SU-DHL-6 (cell line): ENCODE measurements around the gene TARS3.

Experiments
- H2AFZ ChIP-seq: fragments of 200-600 bp; sonication (generic); 2 replicates; pipeline ENCODE4 v1.6.1; 2014; ENCODE audit warnings: low read depth, mild to moderate bottlenecking, moderate library complexity, mixed read lengths, antibody characterized with exemption, low read length; ENCODE audit not compliant: severe bottlenecking
- H3F3A ChIP-seq: fragments of 200-600 bp; shearing (Covaris generic); 2 replicates; pipeline ENCODE4 v1.6.0; 2016; ENCODE audit warnings: antibody characterized with exemption, mild to moderate bottlenecking; ENCODE audit not compliant: insufficient read depth
- H3K27ac ChIP-seq: fragments of 200-600 bp; sonication (generic); 2 replicates; pipeline ENCODE4 v1.5.1; 2016; ENCODE audit warnings: low read depth, mild to moderate bottlenecking, low read length, moderate library complexity, mixed read lengths
- H3K27me3 ChIP-seq: fragments of 200-600 bp; sonication (generic), shearing (Covaris generic); 2 replicates; pipeline ENCODE4 v1.6.0; 2014; ENCODE audit warnings: mild to moderate bottlenecking, low read length
- H3K36me3 ChIP-seq: fragments of 200-600 bp; sonication (generic); 2 replicates; pipeline ENCODE4 v1.6.1; 2014; ENCODE audit warnings: mild to moderate bottlenecking, low read length, mixed read lengths
- H3K4me2 ChIP-seq: fragments of 300-600, 200-600 bp; shearing (Covaris generic), sonication (generic); 2 replicates; pipeline ENCODE4 v1.6.0; 2014; ENCODE audit warnings: low read length, low read depth, mild to moderate bottlenecking; ENCODE audit not compliant: poor library complexity, severe bottlenecking
- H3K4me3 ChIP-seq: fragments of 200-600 bp; sonication (generic); 2 replicates; pipeline ENCODE4 v1.5.1; 2014; ENCODE audit warnings: antibody characterized with exemption, low read length, mild to moderate bottlenecking, mixed read lengths; ENCODE audit not compliant: insufficient read depth, poor library complexity, severe bottlenecking
- H3K79me2 ChIP-seq: fragments of 200-600 bp; sonication (generic); 2 replicates; pipeline ENCODE4 v1.6.1; 2014; ENCODE audit warnings: mild to moderate bottlenecking, low read length, moderate library complexity; ENCODE audit not compliant: insufficient read depth
- H3K9ac ChIP-seq: fragments of 200-600 bp; sonication (generic); 2 replicates; pipeline ENCODE4 v1.7.0; 2014; ENCODE audit warnings: mild to moderate bottlenecking, low read length
- H3K9me2 ChIP-seq: fragments of 200-600 bp; sonication (generic); replicated peaks from 2 replicates; pipeline ENCODE4 v1.6.1; 2014; ENCODE audit warnings: low read length; ENCODE audit not compliant: insufficient read depth
- H3K9me3 ChIP-seq: fragments of 200-600 bp; sonication (generic); 2 replicates; pipeline ENCODE4 v1.6.1; 2014; ENCODE audit warnings: low read length, mixed read lengths; ENCODE audit not compliant: insufficient read depth
- H4K20me1 ChIP-seq: fragments of 200-600 bp; sonication (generic); 2 replicates; pipeline ENCODE4 v1.6.1; 2014; ENCODE audit warnings: low read depth, mild to moderate bottlenecking, antibody characterized with exemption, low read length, moderate library complexity, mixed read lengths
- EZH2phosphoT487 ChIP-seq: fragments of 200-600 bp; sonication (generic), shearing (Covaris generic); conservative IDR thresholded peaks from 2 replicates; pipeline ENCODE4 v1.6.1; 2018; ENCODE audit warnings: mild to moderate bottlenecking, antibody characterized with exemption, low read length, moderate library complexity, mixed read lengths
- TF ChIP-seq, protein P1 (sequence below): fragments of 200-600 bp; sonication (generic); IDR thresholded peaks from one replicate; pipeline ENCODE4 v1.5.1; 2017; ENCODE audit warnings: antibody characterized with exemption, mild to moderate bottlenecking, low read length, moderate library complexity; ENCODE audit not compliant: insufficient read depth, poor library complexity, severe bottlenecking

The TARS3 gene

DNA sequence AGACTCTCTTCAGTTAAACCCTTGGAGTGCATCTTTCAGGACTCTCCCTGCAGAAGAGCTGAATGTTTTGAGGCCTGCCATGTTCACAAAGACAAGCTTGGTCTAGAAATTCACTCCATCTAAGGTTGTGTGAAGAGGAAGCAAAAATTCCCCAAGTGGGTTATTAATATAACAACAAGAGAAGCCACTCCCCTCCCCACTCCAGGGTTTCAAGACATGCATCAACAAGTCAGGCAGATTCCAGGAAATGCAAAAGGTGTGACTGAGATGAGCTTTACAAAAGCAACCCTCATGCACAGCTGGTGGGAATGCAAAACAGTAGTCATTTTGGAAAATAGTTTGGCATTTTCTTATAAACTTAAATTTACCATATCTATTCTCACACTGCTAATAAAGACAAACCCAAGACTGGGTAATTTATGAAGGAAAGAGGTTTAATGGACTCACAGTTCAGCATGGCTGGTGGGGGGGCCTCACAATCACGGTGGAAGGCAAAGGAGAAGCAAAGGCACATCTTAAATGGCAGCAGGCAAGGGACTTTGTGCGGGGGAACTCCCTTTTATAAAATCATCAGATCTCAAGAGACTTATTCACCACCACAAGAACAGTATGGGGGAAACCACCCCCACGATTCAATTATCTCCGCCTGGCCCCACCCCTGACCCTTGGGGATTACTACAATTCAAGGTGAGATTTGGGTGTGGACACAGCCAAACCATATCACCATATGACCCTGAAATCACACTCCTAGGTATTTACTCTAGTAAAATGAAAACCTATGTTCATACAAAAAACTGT is 31.3 kb downstream of the TARS3 start:
- Histone ChIP-seq H3K27ac (no peak overlapping the region), H3F3A (no peaks in the 10 kb centered on the region), H3K9me2 (no peaks in the 10 kb centered on the region), H3K36me3 (no peaks in the 10 kb centered on the region), H3K79me2 (no peaks in the 10 kb centered on the region), H3K4me2 (no peak overlapping the region), H3K27me3 (no peaks in the 10 kb centered on the region), H3K9ac (no peak overlapping the region), H4K20me1 (no peaks in the 10 kb centered on the region), H3K9me3 (no peaks in the 10 kb centered on the region), H2AFZ (no peak overlapping the region), H3K4me3 (no peak overlapping the region)
- TF ChIP-seq, protein P1, sequence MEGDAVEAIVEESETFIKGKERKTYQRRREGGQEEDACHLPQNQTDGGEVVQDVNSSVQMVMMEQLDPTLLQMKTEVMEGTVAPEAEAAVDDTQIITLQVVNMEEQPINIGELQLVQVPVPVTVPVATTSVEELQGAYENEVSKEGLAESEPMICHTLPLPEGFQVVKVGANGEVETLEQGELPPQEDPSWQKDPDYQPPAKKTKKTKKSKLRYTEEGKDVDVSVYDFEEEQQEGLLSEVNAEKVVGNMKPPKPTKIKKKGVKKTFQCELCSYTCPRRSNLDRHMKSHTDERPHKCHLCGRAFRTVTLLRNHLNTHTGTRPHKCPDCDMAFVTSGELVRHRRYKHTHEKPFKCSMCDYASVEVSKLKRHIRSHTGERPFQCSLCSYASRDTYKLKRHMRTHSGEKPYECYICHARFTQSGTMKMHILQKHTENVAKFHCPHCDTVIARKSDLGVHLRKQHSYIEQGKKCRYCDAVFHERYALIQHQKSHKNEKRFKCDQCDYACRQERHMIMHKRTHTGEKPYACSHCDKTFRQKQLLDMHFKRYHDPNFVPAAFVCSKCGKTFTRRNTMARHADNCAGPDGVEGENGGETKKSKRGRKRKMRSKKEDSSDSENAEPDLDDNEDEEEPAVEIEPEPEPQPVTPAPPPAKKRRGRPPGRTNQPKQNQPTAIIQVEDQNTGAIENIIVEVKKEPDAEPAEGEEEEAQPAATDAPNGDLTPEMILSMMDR, result no peak
- TF ChIP-seq EZH2phosphoT487, result no peak

DNA sequence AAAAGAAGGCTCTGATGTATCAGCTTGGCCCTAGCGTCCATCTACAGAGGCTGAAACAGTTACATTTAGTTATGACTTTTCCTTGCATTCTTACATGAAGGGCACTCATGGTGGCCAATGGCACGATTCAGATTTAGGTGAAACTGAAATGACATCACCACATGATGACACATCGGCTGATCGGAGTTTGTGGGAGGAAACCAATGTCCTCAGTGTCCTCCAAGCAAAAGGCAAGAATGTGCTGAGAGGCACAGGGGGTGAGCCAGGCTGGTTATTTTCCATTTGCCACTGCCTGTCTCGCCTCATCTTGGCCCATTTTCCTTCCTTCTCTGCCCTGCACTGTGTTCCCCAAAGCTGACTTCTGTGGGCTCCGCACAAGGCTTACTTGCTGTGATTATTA is 34.4 kb downstream of the TARS3 start:
- no peak overlapping the region for H3K9ac ChIP-seq
- no peaks in the 10 kb centered on the region for H3K36me3 ChIP-seq
- TF ChIP-seq, protein P1, result no peak
- no peak for TF ChIP-seq EZH2phosphoT487
- no peak overlapping the region for H2AFZ ChIP-seq
- no peak overlapping the region for H3K27ac ChIP-seq
- H4K20me1 ChIP-seq, result no peaks in the 10 kb centered on the region
- H3K9me3 ChIP-seq, result no peaks in the 10 kb centered on the region
- H3K4me2 ChIP-seq, result no peak overlapping the region
- no peaks in the 10 kb centered on the region for H3K79me2 ChIP-seq
- H3K27me3 ChIP-seq, result no peaks in the 10 kb centered on the region
- H3F3A ChIP-seq, result no peaks in the 10 kb centered on the region
- no peak overlapping the region for H3K4me3 ChIP-seq
- H3K9me2 ChIP-seq, result no peaks in the 10 kb centered on the region

DNA sequence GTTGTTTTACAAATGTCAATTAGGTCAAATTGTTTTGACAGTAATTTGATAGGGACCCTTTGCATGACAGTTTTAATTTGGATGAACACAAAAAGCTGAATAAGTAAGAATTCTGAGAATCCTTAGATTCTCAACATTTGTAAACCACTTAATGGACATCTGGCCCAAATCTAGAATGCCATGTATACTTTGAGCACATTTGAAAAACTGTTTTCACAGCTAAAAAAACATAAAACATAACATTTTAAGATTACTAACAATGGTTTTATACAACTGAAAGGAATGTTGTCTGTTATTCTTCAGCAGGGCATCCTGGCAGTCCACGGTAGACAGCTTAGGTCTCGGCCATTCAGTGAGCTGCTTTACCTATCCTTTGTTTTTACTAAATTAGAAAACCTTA is 37.6 kb downstream of the TARS3 start:
- no peak overlapping the region for H3K27ac ChIP-seq
- no peak overlapping the region for H3K4me3 ChIP-seq
- H3K9ac ChIP-seq, result no peak overlapping the region
- H3F3A ChIP-seq, result no peaks in the 10 kb centered on the region
- H4K20me1 ChIP-seq, result no peaks in the 10 kb centered on the region
- H3K4me2 ChIP-seq, result no peak overlapping the region
- TF ChIP-seq, protein P1, result no peak
- TF ChIP-seq EZH2phosphoT487, result no peak
- H3K9me2 ChIP-seq, result no peaks in the 10 kb centered on the region
- no peaks in the 10 kb centered on the region for H3K9me3 ChIP-seq
- no peaks in the 10 kb centered on the region for H3K36me3 ChIP-seq
- no peak overlapping the region for H2AFZ ChIP-seq
- H3K79me2 ChIP-seq, result no peaks in the 10 kb centered on the region
- H3K27me3 ChIP-seq, result no peaks in the 10 kb centered on the region
